HCT116 (cell line): ENCODE measurements around the gene PRKAR1A. TPM values are rescaled to one million over a fixed set of nuclear protein-coding genes. Genes with fewer than 3 reads are reported as not detected.

Source experiments
- ATAC-seq: fragments of 200-7000 bp; cut with Tn5 transposase; 2 replicates; pipeline ENCODE4 v1.9.1; 2020; ENCODE audit warnings: mild to moderate bottlenecking, moderate library complexity
- BruUV-seq: library from RNA; stranded (reverse); fragments of 400-500 nt; replicated peaks from 2 replicates; lab custom pipeline; 2021; lab: Mats Ljungman, UMichigan
- CTCF ChIA-PET: fragments of 300-600 bp; sonication (Branson Sonifier 250); formaldehyde crosslinking; loops from one replicate; lab custom pipeline; 2021; ENCODE audit warnings: antibody characterized with exemption; lab: Charles Lee
- POLR2A ChIA-PET: fragments of 300-600, 350-600 bp; sonication (Branson Sonifier 250); formaldehyde crosslinking; loops from one replicate; lab custom pipeline; 2021; ENCODE audit warnings: antibody characterized with exemption; lab: Charles Lee
- RAD21 ChIA-PET, 2 experiments: fragments of 300-600 bp; sonication (Branson Sonifier 250); formaldehyde crosslinking; loops; one replicate each; lab custom pipeline; 2023; ENCODE audit warnings: low total read pairs in 2 of 2; ENCODE audit not compliant: uncharacterized antibody in 2 of 2, unreplicated experiment in 2 of 2, low non-redundant PET in 1 of 2; lab: Charles Lee
- DNase-seq: peaks from one replicate; pipeline ENCODE4 v3.0.0-alpha.2; 2010; ENCODE audit warnings: low read depth, low spot score
- H2AFZ ChIP-seq: fragments of 200-600 bp; shearing (Covaris generic), sonication (generic); 2 replicates; pipeline ENCODE4 v1.6.1; 2017; ENCODE audit warnings: low read depth, mixed run types, mixed read lengths, antibody characterized with exemption, low read length; ENCODE audit not compliant: poor library complexity, severe bottlenecking
- H3K27ac ChIP-seq: 2 replicates; pipeline ENCODE4 v1.5.1; 2012; ENCODE audit warnings: low read depth, low read length
- H3K27me3 ChIP-seq: fragments of 200-600 bp; sonication (generic); 2 replicates; pipeline ENCODE4 v1.6.1; 2016; ENCODE audit warnings: mixed run types, low read length, mixed read lengths; ENCODE audit not compliant: insufficient read depth
- H3K36me3 ChIP-seq, 2 experiments: fragments of 200-500 bp in 1 of 2; fragments of 200-600 bp in 1 of 2; sonication (Bioruptor generic) in 1 of 2; sonication (generic) in 1 of 2; 2 replicates each; pipeline versions ENCODE4 v1.5.1 to v1.6.1; 2014 to 2016; ENCODE audit warnings: low read length in 2 of 2, inconsistent platforms in 1 of 2, mixed read lengths in 1 of 2, mixed run types in 1 of 2; ENCODE audit not compliant: insufficient read depth in 2 of 2, control insufficient read depth in 1 of 2
- H3K4me1 ChIP-seq, 2 experiments: fragments of 200-600 bp in 1 of 2; sonication (generic) in 1 of 2; 2 replicates each; pipeline versions ENCODE4 v1.5.1 to v1.6.1; 2012 to 2017; ENCODE audit warnings: low read length in 2 of 2, inconsistent platforms in 1 of 2, mild to moderate bottlenecking in 1 of 2, mixed read lengths in 1 of 2, mixed run types in 1 of 2, moderate library complexity in 1 of 2; ENCODE audit not compliant: insufficient read depth in 2 of 2, control insufficient read depth in 1 of 2
- H3K4me2 ChIP-seq: fragments of 200-600 bp; sonication (generic); 2 replicates; pipeline ENCODE4 v1.6.1; 2017; ENCODE audit warnings: mixed run types, low read length, mixed read lengths
- H3K4me3 ChIP-seq, 2 experiments: fragments of 200-600 bp in 1 of 2; sonication (generic) in 1 of 2; replicated peaks in 1 of 2; 2 replicates each; pipeline ENCODE4 v1.5.1; 2011 to 2016; ENCODE audit warnings: low read length in 2 of 2, control low read depth in 1 of 2, low read depth in 1 of 2, mild to moderate bottlenecking in 1 of 2, mixed read lengths in 1 of 2, mixed run types in 1 of 2
- H3K79me2 ChIP-seq: fragments of 200-600 bp; sonication (generic); 2 replicates; pipeline ENCODE4 v1.6.1; 2017; ENCODE audit warnings: mild to moderate bottlenecking, mixed run types, low read length, moderate library complexity, mixed read lengths; ENCODE audit not compliant: insufficient read depth
- H3K9ac ChIP-seq: fragments of 200-600 bp; sonication (generic); 2 replicates; pipeline ENCODE4 v1.6.1; 2016; ENCODE audit warnings: low read length, mixed read lengths
- H3K9me2 ChIP-seq: fragments of 200-600 bp; sonication (generic), shearing (Covaris generic); 2 replicates; pipeline ENCODE4 v1.6.1; 2017; ENCODE audit warnings: mixed run types, mild to moderate bottlenecking, moderate library complexity; ENCODE audit not compliant: insufficient read depth
- H3K9me3 ChIP-seq, 2 experiments: fragments of 200-500 bp in 1 of 2; fragments of 200-600 bp in 1 of 2; sonication (Bioruptor generic) in 1 of 2; sonication (generic) in 1 of 2; 2 replicates each; pipeline ENCODE4 v1.6.1; 2014 to 2017; ENCODE audit warnings: low read length in 2 of 2, mixed read lengths in 2 of 2, inconsistent platforms in 1 of 2, low read depth in 1 of 2, mild to moderate bottlenecking in 1 of 2, mixed run types in 1 of 2, moderate library complexity in 1 of 2; ENCODE audit not compliant: control insufficient read depth in 1 of 2, insufficient read depth in 1 of 2
- H4K20me1 ChIP-seq: fragments of 200-600 bp; sonication (generic), shearing (Covaris generic); 2 replicates; pipeline ENCODE4 v1.6.1; 2017; ENCODE audit warnings: mixed run types, mild to moderate bottlenecking, moderate library complexity; ENCODE audit not compliant: insufficient read depth
- ATF3 ChIP-seq: IDR thresholded peaks from 2 replicates; pipeline ENCODE4 v1.6.1; 2012
- CTCF ChIP-seq, 3 experiments: fragments of 200-600 bp in 1 of 3; sonication (generic) in 1 of 3; IDR thresholded peaks in 2 of 3; conservative IDR thresholded peaks in 1 of 3; 2 replicates each; pipeline ENCODE4 v1.5.1; 2012 to 2017; ENCODE audit warnings: low read depth in 2 of 3, low read length in 2 of 3, antibody characterized with exemption in 1 of 3, borderline replicate concordance in 1 of 3, control low read depth in 1 of 3, mild to moderate bottlenecking in 1 of 3, mixed read lengths in 1 of 3, mixed run types in 1 of 3, moderate library complexity in 1 of 3; ENCODE audit not compliant: insufficient read depth in 1 of 3
- ELF1 ChIP-seq: IDR thresholded peaks from 2 replicates; pipeline ENCODE4 v1.6.1; 2012; ENCODE audit warnings: low read depth, borderline replicate concordance
- FOSL1 ChIP-seq: IDR thresholded peaks from 2 replicates; pipeline ENCODE4 v1.6.1; 2012; ENCODE audit warnings: low read depth
- JUND ChIP-seq: IDR thresholded peaks from 2 replicates; pipeline ENCODE4 v1.6.1; 2012
- MAX ChIP-seq: IDR thresholded peaks from 2 replicates; pipeline ENCODE4 v1.6.1; 2012
- REST ChIP-seq: IDR thresholded peaks from 2 replicates; pipeline ENCODE4 v1.6.1; 2012; ENCODE audit warnings: low read depth
- SRF ChIP-seq: IDR thresholded peaks from 2 replicates; pipeline ENCODE4 v1.6.1; 2012; ENCODE audit warnings: low read depth
- YY1 ChIP-seq: IDR thresholded peaks from 2 replicates; pipeline ENCODE4 v1.6.1; 2011; ENCODE audit warnings: low read length, low read depth, moderate library complexity, mild to moderate bottlenecking; ENCODE audit not compliant: insufficient replicate concordance; ENCODE audit errors: extremely low read depth
- intact Hi-C: fragments of 100-400 bp; cut with micrococcal nuclease; formaldehyde crosslinking; loops from 2 replicates; pipeline ENCODE4 v1.10.0; 2022
- total RNA-seq: library from RNA; stranded (reverse); gene quantifications from one replicate; pipeline ENCODE4 v1.2.1, GENCODE V29; 2021; ENCODE audit not compliant: unreplicated experiment

PRKAR1A gene
- total RNA-seq, 1 experiment from 2014 or later, result 295 TPM

GRCh38 chr17:68567035-68567434 is 54.8 kb downstream of the PRKAR1A start:
- DNase-seq (no peak), ATAC-seq (no peak)
- TF ChIP-seq ELF1 (no peak), CTCF (IDR thresholded peaks at IDR 0.05 in 2 of 3, conservative IDR thresholded peaks at IDR 0.05 in 1 of 3; ENCODE audit: borderline replicate concordance in 1 of 3, insufficient read depth in 1 of 3, low read depth in 2 of 3, low read length in 2 of 3) (no peak), FOSL1 (no peak), ATF3 (no peak), JUND (no peak), MAX (no peak), REST (no peak), SRF (no peak), YY1 (no peak)
- RAD21 ChIA-PET, result no interaction called here
- no peaks in the 10 kb centered on the region for H3K9me2 ChIP-seq
- no peak overlapping the region for H3K4me2 ChIP-seq
- POLR2A ChIA-PET, result no interaction called here
- intact Hi-C loops, result no loop called here
- H3K79me2 ChIP-seq, result no peaks in the 10 kb centered on the region
- BruUV-seq, result no TSS peak
- no peak overlapping the region for H3K9ac ChIP-seq
- H3K9me3 ChIP-seq, result no peaks in the 10 kb centered on the region
- H4K20me1 ChIP-seq, result no peaks in the 10 kb centered on the region
- H2AFZ ChIP-seq, result no peak overlapping the region
- no peak overlapping the region for H3K27ac ChIP-seq
- CTCF ChIA-PET, result no interaction called here
- H3K27me3 ChIP-seq, result no peaks in the 10 kb centered on the region
- H3K4me1 ChIP-seq, result no peaks in the 10 kb centered on the region
- no peak overlapping the region for H3K4me3 ChIP-seq
- H3K36me3 ChIP-seq, result no peaks in the 10 kb centered on the region
